Stimulated activated CD8-positive, alpha-beta memory T cell treated with anti-CD3 and anti-CD28 coated beads, Interleukin-7, amount 100 ng/mL, for 24 hours (primary cell): ENCODE results near the gene NR4A3.
"Not testable (repeated sequence)": the region's sequence is repeated elsewhere in the genome, so short reads cannot be mapped to it uniquely, and the experiment has no call there.

Source experiments
- DNase-seq: peaks from one replicate; pipeline ENCODE4 v3.0.0-alpha.2; 2020; ENCODE audit warnings: low read depth

The NR4A3 gene

GRCh38 chr9:99821396-99822108, at the start of gene NR4A3:
TSS of gene NR4A3 (plus strand) at chr9:99821885. CDS start at chr9:99828043, 6,158 bp downstream.
- peak; percentile 57 for DNase-seq

GRCh38 chr9:99773468-99774138, 48.1 kb upstream of the NR4A3 start:
- DNase-seq: no peak

- no peak for DNase-seq
These were observed 43.4 kb upstream of the NR4A3 start for GRCh38 chr9:99778308-99778707.

GRCh38 chr9:99778836-99779235, 42.8 kb upstream of the NR4A3 start:
- DNase-seq: no peak

- DNase-seq: no peak
These were observed 42.4 kb upstream of the NR4A3 start for GRCh38 chr9:99779277-99779676.

GRCh38 chr9:99782349-99782748, 39.3 kb upstream of the NR4A3 start:
- DNase-seq: not testable (repeated sequence)

- no peak for DNase-seq
These were observed 38.5 kb upstream of the NR4A3 start for GRCh38 chr9:99782962-99783718.

GRCh38 chr9:99783799-99784198, 37.9 kb upstream of the NR4A3 start:
- DNase-seq: no peak

- no peak for DNase-seq
These were observed 36.6 kb upstream of the NR4A3 start for GRCh38 chr9:99785010-99785590.

- DNase-seq: no peak
These were observed 34.1 kb upstream of the NR4A3 start for GRCh38 chr9:99787556-99787955.

- DNase-seq: no peak
These were observed 28.2 kb upstream of the NR4A3 start for GRCh38 chr9:99793528-99793927.

GRCh38 chr9:99796231-99796630, 25.5 kb upstream of the NR4A3 start:
- DNase-seq: no peak

GRCh38 chr9:99801775-99802174, 19.9 kb upstream of the NR4A3 start:
- DNase-seq: no peak

GRCh38 chr9:99803694-99804093, 18.0 kb upstream of the NR4A3 start:
- DNase-seq: no peak

GRCh38 chr9:99807276-99807852, 14.3 kb upstream of the NR4A3 start:
- no peak for DNase-seq

- no peak for DNase-seq
These were observed 13.7 kb upstream of the NR4A3 start for GRCh38 chr9:99807956-99808355.

GRCh38 chr9:99808454-99808853, 13.2 kb upstream of the NR4A3 start:
- DNase-seq: no peak

- no peak for DNase-seq
These were observed 11.9 kb upstream of the NR4A3 start for GRCh38 chr9:99809586-99810319.

GRCh38 chr9:99811172-99811571, 10.5 kb upstream of the NR4A3 start:
- no peak for DNase-seq

- no peak for DNase-seq
These were observed 9.9 kb upstream of the NR4A3 start for GRCh38 chr9:99811598-99812383.

- DNase-seq: no peak
These were observed 7.9 kb upstream of the NR4A3 start for GRCh38 chr9:99813739-99814138.
